Gastroesophageal sphincter (tissue), 4 donors: Measurements from ENCODE around the gene ATG14. TPM values are rescaled to one million over a fixed set of nuclear protein-coding genes. Genes with fewer than 3 reads are reported as not detected.

Source experiments
- ATAC-seq: fragments of 150-250 bp; one replicate; pipeline ENCODE4 v1.9.1; 2016; ENCODE audit warnings: mild to moderate bottlenecking, moderate library complexity
- H3K27ac ChIP-seq, 4 donors: fragments of 200-600 bp; sonication (generic) in 3 of 4; 1 replicate in 3 of 4; 2 replicates in 1 of 4; pipeline ENCODE4 v1.5.1; 2016 to 2019
- H3K27me3 ChIP-seq: fragments of 200-600 bp; sonication (generic); one replicate; pipeline ENCODE4 v1.5.1; 2019
- H3K36me3 ChIP-seq, 2 donors: fragments of 200-600 bp; sonication (generic); one replicate each; pipeline ENCODE4 v1.5.1; 2019; ENCODE audit warnings: control low read depth in 1 of 2
- H3K4me1 ChIP-seq, 3 donors: fragments of 200-600 bp; sonication (generic); 1 replicate in 2 of 3; 2 replicates in 1 of 3; pipeline ENCODE4 v1.5.1; 2016 to 2019; ENCODE audit warnings: control low read depth in 2 of 3
- H3K4me3 ChIP-seq, 2 donors: fragments of 200-600 bp; sonication (generic); one replicate each; pipeline ENCODE4 v1.5.1; 2019; ENCODE audit warnings: mild to moderate bottlenecking in 1 of 2, moderate library complexity in 1 of 2
- H3K9me3 ChIP-seq, 3 donors: fragments of 200-600 bp; sonication (generic); one replicate each; pipeline ENCODE4 v1.5.1; 2017 to 2019; ENCODE audit warnings: control low read depth in 2 of 3
- EP300 ChIP-seq: sonication (generic); formaldehyde crosslinking; IDR thresholded peaks from one replicate; pipeline ENCODE4 v1.6.1; 2017; ENCODE audit warnings: antibody characterized with exemption, mild to moderate bottlenecking
- POLR2A ChIP-seq, 2 donors: fragments of 450-650 bp; IDR thresholded peaks; one replicate each; pipeline ENCODE4 v1.6.1; 2017; ENCODE audit warnings: antibody characterized with exemption in 2 of 2, mild to moderate bottlenecking in 2 of 2, moderate library complexity in 1 of 2
- POLR2AphosphoS5 ChIP-seq: sonication (generic); formaldehyde crosslinking; IDR thresholded peaks from one replicate; pipeline ENCODE4 v1.6.1; 2017; ENCODE audit warnings: antibody characterized with exemption
- WGBS, 2 donors: methylation state at CpG; one replicate each; pipeline ENCODE4 v1.1.5; 2018; ENCODE audit warnings: low coverage in 1 of 2; 5-methylcytosine and 5-hydroxymethylcytosine counted together
- small RNA-seq, 4 donors: library from RNA; depleted of rRNA; stranded (forward); fragments of <200 nt; gene quantifications; one replicate each; pipeline ENCODE3, GENCODE V24; 2016
- total RNA-seq, 4 donors: library from RNA; depleted of rRNA; stranded (reverse); fragments of >200 nt; gene quantifications; one replicate each; pipeline ENCODE4 v1.1.0, GENCODE V29; 2016
- TF ChIP-seq, protein P1 (sequence below), 4 experiments: fragments of 200-600 bp in 2 of 4; fragments of 450-650 bp in 2 of 4; sonication (generic) in 1 of 4; IDR thresholded peaks; one replicate each; pipeline ENCODE4 v1.5.1; 2017 to 2019; ENCODE audit warnings: antibody characterized with exemption in 4 of 4, mild to moderate bottlenecking in 2 of 4, moderate library complexity in 2 of 4

Gene ATG14
- total RNA-seq, 4 donors from 2014 or later: 16.4 to 29.9 (median 18.1) TPM

DNA sequence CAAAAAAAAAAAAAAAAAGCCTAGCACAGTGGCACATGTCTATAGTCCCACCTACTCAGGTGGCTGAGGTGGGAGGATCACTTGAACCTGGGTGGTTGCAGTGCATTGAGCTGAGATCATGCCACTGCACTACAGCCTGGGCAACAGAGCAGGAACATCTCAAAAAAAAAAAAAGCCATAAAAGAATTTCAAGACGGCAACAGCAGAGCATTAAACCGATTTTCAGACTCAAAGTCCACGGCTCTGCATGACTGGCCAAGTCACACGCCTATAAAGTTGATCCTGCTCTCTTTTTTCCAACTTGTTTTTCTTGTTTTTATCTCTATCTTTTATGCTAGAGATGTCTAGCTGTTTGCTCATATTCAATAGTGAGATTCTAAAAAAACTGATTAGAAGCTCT is 95.1 kb downstream of the ATG14 start:
- Histone ChIP-seq H3K36me3 (peaks cover 0 to 29% of the 10 kb centered on the region in 2 donors), H3K27me3 (no peaks in the 10 kb centered on the region), H3K9me3 (peaks cover 0 to 11% (median 0%) of the 10 kb centered on the region in 3 donors), H3K4me1 (no peaks in the 10 kb centered on the region), H3K27ac (no peak overlapping the region), H3K4me3 (no peak overlapping the region)
- ATAC-seq: no peak
- WGBS, 2 donors: 92 to 98% methylated on average over 4 of the region's 4 CpGs
- TF ChIP-seq, protein P1, sequence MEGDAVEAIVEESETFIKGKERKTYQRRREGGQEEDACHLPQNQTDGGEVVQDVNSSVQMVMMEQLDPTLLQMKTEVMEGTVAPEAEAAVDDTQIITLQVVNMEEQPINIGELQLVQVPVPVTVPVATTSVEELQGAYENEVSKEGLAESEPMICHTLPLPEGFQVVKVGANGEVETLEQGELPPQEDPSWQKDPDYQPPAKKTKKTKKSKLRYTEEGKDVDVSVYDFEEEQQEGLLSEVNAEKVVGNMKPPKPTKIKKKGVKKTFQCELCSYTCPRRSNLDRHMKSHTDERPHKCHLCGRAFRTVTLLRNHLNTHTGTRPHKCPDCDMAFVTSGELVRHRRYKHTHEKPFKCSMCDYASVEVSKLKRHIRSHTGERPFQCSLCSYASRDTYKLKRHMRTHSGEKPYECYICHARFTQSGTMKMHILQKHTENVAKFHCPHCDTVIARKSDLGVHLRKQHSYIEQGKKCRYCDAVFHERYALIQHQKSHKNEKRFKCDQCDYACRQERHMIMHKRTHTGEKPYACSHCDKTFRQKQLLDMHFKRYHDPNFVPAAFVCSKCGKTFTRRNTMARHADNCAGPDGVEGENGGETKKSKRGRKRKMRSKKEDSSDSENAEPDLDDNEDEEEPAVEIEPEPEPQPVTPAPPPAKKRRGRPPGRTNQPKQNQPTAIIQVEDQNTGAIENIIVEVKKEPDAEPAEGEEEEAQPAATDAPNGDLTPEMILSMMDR (IDR thresholded peaks at IDR 0.05): no peak
- TF ChIP-seq POLR2A (IDR thresholded peaks at IDR 0.05) (no peak), EP300 (no peak), POLR2AphosphoS5 (no peak)

Small RNAs within 50 kb of the gene (small RNA-seq; reads per million reads assigned to genes)
- 0 reads per million in 4 donors for gene AL356801.1

Other genes starting within 250 kb of the ATG14 start
- gene DLGAP5, start 220.2 kb downstream of the ATG14 start, total RNA-seq: 1 to 10 TPM in 1 of 4 donors, under 1 TPM in 1, not detected in 2; 0.23 to 1.2 TPM
- gene FBXO34, start 140.4 kb downstream of the ATG14 start, total RNA-seq: 10 to 100 TPM; 18.8 to 32.5 (median 21.8) TPM
- not detected for gene TBPL2, start 28.8 kb upstream of the ATG14 start, total RNA-seq
- 100 to 1,000 TPM; 144 to 204 (median 171) TPM for gene KTN1, start 168.4 kb upstream of the ATG14 start, total RNA-seq